ENCODE data around the gene TNNT2. TPM values are rescaled to one million over a fixed set of nuclear protein-coding genes. Genes with fewer than 3 reads are reported as not detected.

Gene TNNT2
- total RNA-seq, 1 donor from 2014 or later = not detected

- intact Hi-C loops (cut with micrococcal nuclease) = no loop called here
Measured at GRCh38 chr1:201357636-201358348, 19.7 kb downstream of the TNNT2 start.

GRCh38 chr1:201357211-201357610 lies 20.3 kb downstream of the TNNT2 start:
- intact Hi-C loops (cut with micrococcal nuclease) = no loop called here

GRCh38 chr1:201356701-201357100 lies 20.8 kb downstream of the TNNT2 start:
- intact Hi-C loops (cut with micrococcal nuclease) = no loop called here

- intact Hi-C loops (cut with micrococcal nuclease) = no loop called here
Measured at GRCh38 chr1:201356236-201356635, 21.2 kb downstream of the TNNT2 start.

- intact Hi-C loops (cut with micrococcal nuclease) = no loop called here
Measured at GRCh38 chr1:201355471-201355870, 22.0 kb downstream of the TNNT2 start.

GRCh38 chr1:201354901-201355295 lies 22.6 kb downstream of the TNNT2 start:
- intact Hi-C loops (cut with micrococcal nuclease) = no loop called here

GRCh38 chr1:201354151-201354900 lies 23.2 kb downstream of the TNNT2 start:
- intact Hi-C loops (cut with micrococcal nuclease) = no loop called here

- intact Hi-C loops (cut with micrococcal nuclease) = no loop called here
Measured at GRCh38 chr1:201353186-201353940, 24.1 kb downstream of the TNNT2 start.

- intact Hi-C loops (cut with micrococcal nuclease) = no loop called here
Measured at GRCh38 chr1:201351617-201352016, 25.9 kb downstream of the TNNT2 start.

GRCh38 chr1:201350884-201351283 lies 26.6 kb downstream of the TNNT2 start:
- intact Hi-C loops (cut with micrococcal nuclease) = no loop called here

GRCh38 chr1:201350361-201350725 lies 27.1 kb downstream of the TNNT2 start:
- intact Hi-C loops (cut with micrococcal nuclease) = no loop called here

GRCh38 chr1:201349092-201349491 lies 28.4 kb downstream of the TNNT2 start:
- intact Hi-C loops (cut with micrococcal nuclease) = no loop called here

GRCh38 chr1:201348211-201348566 lies 29.3 kb downstream of the TNNT2 start:
- intact Hi-C loops (cut with micrococcal nuclease) = no loop called here

GRCh38 chr1:201347498-201348210 lies 29.8 kb downstream of the TNNT2 start:
- intact Hi-C loops (cut with micrococcal nuclease) = no loop called here

GRCh38 chr1:201346987-201347386 lies 30.5 kb downstream of the TNNT2 start:
- intact Hi-C loops (cut with micrococcal nuclease) = loop anchor here (1.0 kb wide), 1 partner anchor 93 kb away; no protein-coding TSS in a partner anchor

GRCh38 chr1:201346337-201346939 lies 31.0 kb downstream of the TNNT2 start:
- intact Hi-C loops (cut with micrococcal nuclease) = loop anchor here (1.0 kb wide), 1 partner anchor 92 kb away; no protein-coding TSS in a partner anchor

GRCh38 chr1:201345081-201345355 lies 32.5 kb downstream of the TNNT2 start:
- intact Hi-C loops (cut with micrococcal nuclease) = no loop called here

GRCh38 chr1:201344206-201345080 lies 33.0 kb downstream of the TNNT2 start:
- intact Hi-C loops (cut with micrococcal nuclease) = no loop called here

GRCh38 chr1:201341377-201341776 lies 36.1 kb downstream of the TNNT2 start:
- intact Hi-C loops (cut with micrococcal nuclease) = no loop called here

- intact Hi-C loops (cut with micrococcal nuclease) = no loop called here
Measured at GRCh38 chr1:201336711-201337450, 40.6 kb downstream of the TNNT2 start.
